Measurements from ENCODE around the gene ATAD2B.

ATAD2B gene

GRCh38 chr2:23791030-23791429, 135.9 kb downstream of the ATAD2B start:
- no peak for ATAC-seq (ENCODE audit: low read depth)
- no peaks in the 10 kb centered on the region for H3K9me3 ChIP-seq (ENCODE audit: severe bottlenecking)
- DNase-seq (ENCODE audit: low spot score), result no peak
- no peak overlapping the region for H3K4me3 ChIP-seq (ENCODE audit: severe bottlenecking)
- no peak for TF ChIP-seq CTCF (IDR thresholded peaks at IDR 0.05; ENCODE audit: poor library complexity, severe bottlenecking)
- H3K27ac ChIP-seq (ENCODE audit: poor library complexity, severe bottlenecking), result peak overlapping the region; percentile 70
- H3K4me1 ChIP-seq (ENCODE audit: insufficient read depth, poor library complexity, severe bottlenecking), result peaks cover 23% of the 10 kb centered on the region
- H3K36me3 ChIP-seq (ENCODE audit: low read depth), result no peaks in the 10 kb centered on the region
- no peaks in the 10 kb centered on the region for H3K27me3 ChIP-seq (ENCODE audit: insufficient read depth, poor library complexity, severe bottlenecking)

DNA sequence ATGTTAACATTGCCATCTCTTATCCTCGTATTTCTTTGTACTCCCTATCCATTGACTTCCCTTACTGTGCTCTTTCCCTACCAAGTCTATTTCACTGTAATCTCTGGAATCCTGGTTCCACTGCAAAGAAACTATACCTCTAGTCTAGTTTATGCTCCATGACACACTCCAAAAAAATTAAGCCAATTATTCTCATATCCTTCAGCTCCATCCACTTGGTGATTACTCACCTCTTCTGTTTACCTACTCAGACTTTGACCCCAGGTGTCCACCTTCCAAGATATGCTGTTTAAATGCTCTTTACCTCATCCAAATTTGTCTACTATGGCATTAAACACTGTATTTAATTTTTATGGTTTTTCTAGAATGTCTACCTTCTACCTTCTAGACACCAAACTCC, 137.9 kb downstream of the ATAD2B start:
- Histone ChIP-seq H3K27ac (ENCODE audit: poor library complexity, severe bottlenecking) (peak overlapping the region; percentile 70), H3K4me3 (ENCODE audit: severe bottlenecking) (no peak overlapping the region), H3K27me3 (ENCODE audit: insufficient read depth, poor library complexity, severe bottlenecking) (no peaks in the 10 kb centered on the region), H3K4me1 (ENCODE audit: insufficient read depth, poor library complexity, severe bottlenecking) (peaks cover 23% of the 10 kb centered on the region), H3K9me3 (ENCODE audit: severe bottlenecking) (no peaks in the 10 kb centered on the region), H3K36me3 (ENCODE audit: low read depth) (peaks cover 6% of the 10 kb centered on the region; the same call in 1 of the 2 replicates)
- no peak for DNase-seq (ENCODE audit: low spot score)
- no peak for TF ChIP-seq CTCF (IDR thresholded peaks at IDR 0.05; ENCODE audit: poor library complexity, severe bottlenecking)
- ATAC-seq (ENCODE audit: low read depth), result peak; percentile 98

DNA sequence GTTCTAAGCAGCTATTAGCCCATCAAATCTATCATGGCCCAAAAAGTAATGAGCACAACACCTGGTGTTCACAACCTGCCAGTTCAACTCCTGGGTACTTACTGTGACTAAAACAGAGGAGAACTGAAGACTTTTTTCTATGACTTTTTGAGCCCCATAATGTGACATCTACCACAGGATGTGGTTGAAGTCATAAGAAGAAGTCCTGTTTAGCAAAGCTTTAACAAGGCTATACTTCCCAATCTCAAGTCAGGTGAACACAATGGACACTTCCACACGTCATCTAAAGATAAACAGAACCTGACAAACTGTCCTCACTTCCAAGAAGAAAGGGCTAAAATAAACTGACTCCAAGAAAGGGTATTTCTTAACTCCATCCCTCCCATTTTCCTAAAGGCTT, 138.8 kb downstream of the ATAD2B start:
- Histone ChIP-seq H3K36me3 (ENCODE audit: low read depth) (peaks cover 6% of the 10 kb centered on the region; the same call in 1 of the 2 replicates), H3K4me3 (ENCODE audit: severe bottlenecking) (no peak overlapping the region), H3K27me3 (ENCODE audit: insufficient read depth, poor library complexity, severe bottlenecking) (no peaks in the 10 kb centered on the region), H3K9me3 (ENCODE audit: severe bottlenecking) (no peaks in the 10 kb centered on the region), H3K4me1 (ENCODE audit: insufficient read depth, poor library complexity, severe bottlenecking) (peaks cover 23% of the 10 kb centered on the region), H3K27ac (ENCODE audit: poor library complexity, severe bottlenecking) (peak overlapping the region; percentile 70)
- TF ChIP-seq CTCF (IDR thresholded peaks at IDR 0.05; ENCODE audit: poor library complexity, severe bottlenecking), result no peak
- no peak for DNase-seq (ENCODE audit: low spot score)
- no peak for ATAC-seq (ENCODE audit: low read depth)

GRCh38 chr2:23784971-23785370, 142.0 kb downstream of the ATAD2B start:
- Histone ChIP-seq H3K4me3 (ENCODE audit: severe bottlenecking) (no peak overlapping the region), H3K9me3 (ENCODE audit: severe bottlenecking) (no peaks in the 10 kb centered on the region), H3K4me1 (ENCODE audit: insufficient read depth, poor library complexity, severe bottlenecking) (peaks cover 16% of the 10 kb centered on the region), H3K27me3 (ENCODE audit: insufficient read depth, poor library complexity, severe bottlenecking) (no peaks in the 10 kb centered on the region), H3K27ac (ENCODE audit: poor library complexity, severe bottlenecking) (no peak overlapping the region), H3K36me3 (ENCODE audit: low read depth) (peaks cover 6% of the 10 kb centered on the region; the same call in 1 of the 2 replicates)
- no peak for TF ChIP-seq CTCF (IDR thresholded peaks at IDR 0.05; ENCODE audit: poor library complexity, severe bottlenecking)
- DNase-seq (ENCODE audit: low spot score) (no peak), ATAC-seq (ENCODE audit: low read depth) (no peak)

GRCh38 chr2:23782646-23783045, 144.3 kb downstream of the ATAD2B start:
- no peak overlapping the region for H3K4me3 ChIP-seq (ENCODE audit: severe bottlenecking)
- ATAC-seq (ENCODE audit: low read depth) (no peak), DNase-seq (ENCODE audit: low spot score) (no peak)
- no peaks in the 10 kb centered on the region for H3K9me3 ChIP-seq (ENCODE audit: severe bottlenecking)
- no peak for TF ChIP-seq CTCF (IDR thresholded peaks at IDR 0.05; ENCODE audit: poor library complexity, severe bottlenecking)
- H3K36me3 ChIP-seq (ENCODE audit: low read depth), result peaks cover 6% of the 10 kb centered on the region; the same call in 1 of the 2 replicates
- no peaks in the 10 kb centered on the region for H3K27me3 ChIP-seq (ENCODE audit: insufficient read depth, poor library complexity, severe bottlenecking)
- no peaks in the 10 kb centered on the region for H3K4me1 ChIP-seq (ENCODE audit: insufficient read depth, poor library complexity, severe bottlenecking)
- H3K27ac ChIP-seq (ENCODE audit: poor library complexity, severe bottlenecking), result no peak overlapping the region
